ENCODE measurements around the gene ACAA2. TPM values are rescaled to one million over a fixed set of nuclear protein-coding genes. Genes with fewer than 3 reads are reported as not detected.

ACAA2 gene
- total and polyA plus RNA-seq, 2 experiments from 2014 or later = 91.1 to 126 TPM

DNA sequence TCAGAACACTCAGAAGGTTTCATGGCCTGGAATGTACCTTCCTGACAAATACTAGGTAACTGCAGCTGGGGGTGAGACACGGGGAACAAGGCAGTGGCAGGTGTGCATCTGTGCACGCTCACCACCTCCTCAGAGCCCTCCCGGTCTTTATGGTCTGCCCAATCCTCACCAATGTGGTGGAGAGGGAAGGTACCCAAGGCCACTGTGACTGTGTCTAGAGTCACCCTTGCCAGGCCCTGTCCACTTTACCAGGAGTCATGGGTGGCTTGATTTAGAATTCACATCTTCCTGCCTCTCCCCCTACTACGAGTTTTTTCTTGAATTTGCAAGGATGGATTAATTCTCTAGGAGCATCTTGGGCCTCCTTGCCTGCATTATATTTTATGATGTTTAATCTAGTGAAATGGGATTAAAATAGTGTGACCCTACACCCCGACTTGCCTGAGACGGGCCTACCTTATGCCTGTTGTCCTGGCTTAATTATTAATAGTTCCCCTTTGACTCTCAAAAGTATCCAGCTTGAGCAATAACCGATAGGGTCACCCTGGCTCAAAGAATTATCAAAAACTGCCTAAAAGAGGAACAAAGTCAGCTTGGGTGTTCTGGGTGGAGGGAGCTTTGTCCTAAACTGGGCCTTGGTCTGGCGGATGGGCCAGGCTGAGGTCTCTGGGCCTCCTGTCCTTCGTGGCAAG, 56.5 kb downstream of the ACAA2 start:
- Mint-ChIP-seq H3K27me3 (ENCODE audit: insufficient read depth, low read depth, poor library complexity) (peaks cover 13% of the 10 kb centered on the region), H3K27ac (no peak overlapping the region), H3K4me3 (no peak overlapping the region), H3K4me1 (peaks cover 28% of the 10 kb centered on the region), H3K36me3 (ENCODE audit: low read depth) (no peaks in the 10 kb centered on the region; the same call in 2 of the 3 replicates), H3K9me3 (no peaks in the 10 kb centered on the region; the same call in none of the 3 replicates)
- Histone ChIP-seq H3K79me2 (replicated peaks; ENCODE audit: insufficient read depth) (no peaks in the 10 kb centered on the region), H4K20me1 (replicated peaks; ENCODE audit: insufficient read depth) (no peaks in the 10 kb centered on the region), H3K36me3 (ENCODE audit: insufficient read depth) (no peaks in the 10 kb centered on the region), H3K4me1 (ENCODE audit: insufficient read depth) (peaks cover 13% of the 10 kb centered on the region; the same call in 1 of the 2 replicates), H3K9me2 (ENCODE audit: insufficient read depth) (no peaks in the 10 kb centered on the region), H3F3A (replicated peaks; ENCODE audit: low read depth) (0 out of 2 replicates have a peak, but pooled peaks cover 3% of the 10 kb centered on the region), H3K4me2 (no peak overlapping the region), H2AFZ (no peak overlapping the region), H3K4me3 (no peak overlapping the region), H3K27ac (ENCODE audit: low read depth) (no peak overlapping the region), H3K27me3 (ENCODE audit: insufficient read depth) (no peaks in the 10 kb centered on the region)
- DNase-seq (ENCODE audit: low spot score) (no peak), ATAC-seq (no peak)
- TF ChIP-seq EZH2phosphoT487 (IDR thresholded peaks at IDR 0.05; ENCODE audit: unreplicated experiment) (no peak), ZNF114 (CRISPR knock-in tag; IDR thresholded peaks at IDR 0.05) (no peak), CREB1 (CRISPR knock-in tag; IDR thresholded peaks at IDR 0.05; ENCODE audit: low read depth) (no peak), STAT1 (IDR thresholded peaks at IDR 0.05; ENCODE audit: unreplicated experiment) (no peak), ZNF331 (CRISPR knock-in tag; IDR thresholded peaks at IDR 0.05; ENCODE audit: low read depth) (no peak), POLR2AphosphoS5 (IDR thresholded peaks at IDR 0.05; ENCODE audit: low read depth) (no peak), EZH2 (IDR thresholded peaks at IDR 0.05; ENCODE audit: low read depth, unreplicated experiment) (no peak), JUNB (IDR thresholded peaks at IDR 0.05; ENCODE audit: unreplicated experiment) (no peak), NANOG (IDR thresholded peaks at IDR 0.05; ENCODE audit: borderline replicate concordance) (no peak)
- TF ChIP-seq, protein P1, sequence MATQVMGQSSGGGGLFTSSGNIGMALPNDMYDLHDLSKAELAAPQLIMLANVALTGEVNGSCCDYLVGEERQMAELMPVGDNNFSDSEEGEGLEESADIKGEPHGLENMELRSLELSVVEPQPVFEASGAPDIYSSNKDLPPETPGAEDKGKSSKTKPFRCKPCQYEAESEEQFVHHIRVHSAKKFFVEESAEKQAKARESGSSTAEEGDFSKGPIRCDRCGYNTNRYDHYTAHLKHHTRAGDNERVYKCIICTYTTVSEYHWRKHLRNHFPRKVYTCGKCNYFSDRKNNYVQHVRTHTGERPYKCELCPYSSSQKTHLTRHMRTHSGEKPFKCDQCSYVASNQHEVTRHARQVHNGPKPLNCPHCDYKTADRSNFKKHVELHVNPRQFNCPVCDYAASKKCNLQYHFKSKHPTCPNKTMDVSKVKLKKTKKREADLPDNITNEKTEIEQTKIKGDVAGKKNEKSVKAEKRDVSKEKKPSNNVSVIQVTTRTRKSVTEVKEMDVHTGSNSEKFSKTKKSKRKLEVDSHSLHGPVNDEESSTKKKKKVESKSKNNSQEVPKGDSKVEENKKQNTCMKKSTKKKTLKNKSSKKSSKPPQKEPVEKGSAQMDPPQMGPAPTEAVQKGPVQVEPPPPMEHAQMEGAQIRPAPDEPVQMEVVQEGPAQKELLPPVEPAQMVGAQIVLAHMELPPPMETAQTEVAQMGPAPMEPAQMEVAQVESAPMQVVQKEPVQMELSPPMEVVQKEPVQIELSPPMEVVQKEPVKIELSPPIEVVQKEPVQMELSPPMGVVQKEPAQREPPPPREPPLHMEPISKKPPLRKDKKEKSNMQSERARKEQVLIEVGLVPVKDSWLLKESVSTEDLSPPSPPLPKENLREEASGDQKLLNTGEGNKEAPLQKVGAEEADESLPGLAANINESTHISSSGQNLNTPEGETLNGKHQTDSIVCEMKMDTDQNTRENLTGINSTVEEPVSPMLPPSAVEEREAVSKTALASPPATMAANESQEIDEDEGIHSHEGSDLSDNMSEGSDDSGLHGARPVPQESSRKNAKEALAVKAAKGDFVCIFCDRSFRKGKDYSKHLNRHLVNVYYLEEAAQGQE (IDR thresholded peaks at IDR 0.05; ENCODE audit: unreplicated experiment) = no peak
- TF ChIP-seq, protein P2, sequence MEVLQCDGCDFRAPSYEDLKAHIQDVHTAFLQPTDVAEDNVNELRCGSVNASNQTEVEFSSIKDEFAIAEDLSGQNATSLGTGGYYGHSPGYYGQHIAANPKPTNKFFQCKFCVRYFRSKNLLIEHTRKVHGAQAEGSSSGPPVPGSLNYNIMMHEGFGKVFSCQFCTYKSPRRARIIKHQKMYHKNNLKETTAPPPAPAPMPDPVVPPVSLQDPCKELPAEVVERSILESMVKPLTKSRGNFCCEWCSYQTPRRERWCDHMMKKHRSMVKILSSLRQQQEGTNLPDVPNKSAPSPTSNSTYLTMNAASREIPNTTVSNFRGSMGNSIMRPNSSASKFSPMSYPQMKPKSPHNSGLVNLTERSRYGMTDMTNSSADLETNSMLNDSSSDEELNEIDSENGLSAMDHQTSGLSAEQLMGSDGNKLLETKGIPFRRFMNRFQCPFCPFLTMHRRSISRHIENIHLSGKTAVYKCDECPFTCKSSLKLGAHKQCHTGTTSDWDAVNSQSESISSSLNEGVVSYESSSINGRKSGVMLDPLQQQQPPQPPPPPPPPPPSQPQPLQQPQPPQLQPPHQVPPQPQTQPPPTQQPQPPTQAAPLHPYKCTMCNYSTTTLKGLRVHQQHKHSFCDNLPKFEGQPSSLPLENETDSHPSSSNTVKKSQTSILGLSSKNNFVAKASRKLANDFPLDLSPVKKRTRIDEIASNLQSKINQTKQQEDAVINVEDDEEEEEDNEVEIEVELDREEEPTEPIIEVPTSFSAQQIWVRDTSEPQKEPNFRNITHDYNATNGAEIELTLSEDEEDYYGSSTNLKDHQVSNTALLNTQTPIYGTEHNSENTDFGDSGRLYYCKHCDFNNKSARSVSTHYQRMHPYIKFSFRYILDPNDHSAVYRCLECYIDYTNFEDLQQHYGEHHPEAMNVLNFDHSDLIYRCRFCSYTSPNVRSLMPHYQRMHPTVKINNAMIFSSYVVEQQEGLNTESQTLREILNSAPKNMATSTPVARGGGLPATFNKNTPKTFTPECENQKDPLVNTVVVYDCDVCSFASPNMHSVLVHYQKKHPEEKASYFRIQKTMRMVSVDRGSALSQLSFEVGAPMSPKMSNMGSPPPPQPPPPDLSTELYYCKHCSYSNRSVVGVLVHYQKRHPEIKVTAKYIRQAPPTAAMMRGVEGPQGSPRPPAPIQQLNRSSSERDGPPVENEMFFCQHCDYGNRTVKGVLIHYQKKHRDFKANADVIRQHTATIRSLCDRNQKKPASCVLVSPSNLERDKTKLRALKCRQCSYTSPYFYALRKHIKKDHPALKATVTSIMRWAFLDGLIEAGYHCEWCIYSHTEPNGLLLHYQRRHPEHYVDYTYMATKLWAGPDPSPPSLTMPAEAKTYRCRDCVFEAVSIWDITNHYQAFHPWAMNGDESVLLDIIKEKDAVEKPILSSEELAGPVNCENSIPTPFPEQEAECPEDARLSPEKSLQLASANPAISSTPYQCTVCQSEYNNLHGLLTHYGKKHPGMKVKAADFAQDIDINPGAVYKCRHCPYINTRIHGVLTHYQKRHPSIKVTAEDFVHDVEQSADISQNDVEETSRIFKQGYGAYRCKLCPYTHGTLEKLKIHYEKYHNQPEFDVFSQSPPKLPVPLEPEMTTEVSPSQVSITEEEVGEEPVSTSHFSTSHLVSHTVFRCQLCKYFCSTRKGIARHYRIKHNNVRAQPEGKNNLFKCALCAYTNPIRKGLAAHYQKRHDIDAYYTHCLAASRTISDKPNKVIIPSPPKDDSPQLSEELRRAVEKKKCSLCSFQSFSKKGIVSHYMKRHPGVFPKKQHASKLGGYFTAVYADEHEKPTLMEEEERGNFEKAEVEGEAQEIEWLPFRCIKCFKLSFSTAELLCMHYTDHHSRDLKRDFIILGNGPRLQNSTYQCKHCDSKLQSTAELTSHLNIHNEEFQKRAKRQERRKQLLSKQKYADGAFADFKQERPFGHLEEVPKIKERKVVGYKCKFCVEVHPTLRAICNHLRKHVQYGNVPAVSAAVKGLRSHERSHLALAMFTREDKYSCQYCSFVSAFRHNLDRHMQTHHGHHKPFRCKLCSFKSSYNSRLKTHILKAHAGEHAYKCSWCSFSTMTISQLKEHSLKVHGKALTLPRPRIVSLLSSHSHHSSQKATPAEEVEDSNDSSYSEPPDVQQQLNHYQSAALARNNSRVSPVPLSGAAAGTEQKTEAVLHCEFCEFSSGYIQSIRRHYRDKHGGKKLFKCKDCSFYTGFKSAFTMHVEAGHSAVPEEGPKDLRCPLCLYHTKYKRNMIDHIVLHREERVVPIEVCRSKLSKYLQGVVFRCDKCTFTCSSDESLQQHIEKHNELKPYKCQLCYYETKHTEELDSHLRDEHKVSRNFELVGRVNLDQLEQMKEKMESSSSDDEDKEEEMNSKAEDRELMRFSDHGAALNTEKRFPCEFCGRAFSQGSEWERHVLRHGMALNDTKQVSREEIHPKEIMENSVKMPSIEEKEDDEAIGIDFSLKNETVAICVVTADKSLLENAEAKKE (CRISPR knock-in tag; IDR thresholded peaks at IDR 0.05) = no peak
- TF ChIP-seq, protein P3, sequence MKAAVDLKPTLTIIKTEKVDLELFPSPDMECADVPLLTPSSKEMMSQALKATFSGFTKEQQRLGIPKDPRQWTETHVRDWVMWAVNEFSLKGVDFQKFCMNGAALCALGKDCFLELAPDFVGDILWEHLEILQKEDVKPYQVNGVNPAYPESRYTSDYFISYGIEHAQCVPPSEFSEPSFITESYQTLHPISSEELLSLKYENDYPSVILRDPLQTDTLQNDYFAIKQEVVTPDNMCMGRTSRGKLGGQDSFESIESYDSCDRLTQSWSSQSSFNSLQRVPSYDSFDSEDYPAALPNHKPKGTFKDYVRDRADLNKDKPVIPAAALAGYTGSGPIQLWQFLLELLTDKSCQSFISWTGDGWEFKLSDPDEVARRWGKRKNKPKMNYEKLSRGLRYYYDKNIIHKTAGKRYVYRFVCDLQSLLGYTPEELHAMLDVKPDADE (IDR thresholded peaks at IDR 0.05) = no peak
- TF ChIP-seq, protein P4, sequence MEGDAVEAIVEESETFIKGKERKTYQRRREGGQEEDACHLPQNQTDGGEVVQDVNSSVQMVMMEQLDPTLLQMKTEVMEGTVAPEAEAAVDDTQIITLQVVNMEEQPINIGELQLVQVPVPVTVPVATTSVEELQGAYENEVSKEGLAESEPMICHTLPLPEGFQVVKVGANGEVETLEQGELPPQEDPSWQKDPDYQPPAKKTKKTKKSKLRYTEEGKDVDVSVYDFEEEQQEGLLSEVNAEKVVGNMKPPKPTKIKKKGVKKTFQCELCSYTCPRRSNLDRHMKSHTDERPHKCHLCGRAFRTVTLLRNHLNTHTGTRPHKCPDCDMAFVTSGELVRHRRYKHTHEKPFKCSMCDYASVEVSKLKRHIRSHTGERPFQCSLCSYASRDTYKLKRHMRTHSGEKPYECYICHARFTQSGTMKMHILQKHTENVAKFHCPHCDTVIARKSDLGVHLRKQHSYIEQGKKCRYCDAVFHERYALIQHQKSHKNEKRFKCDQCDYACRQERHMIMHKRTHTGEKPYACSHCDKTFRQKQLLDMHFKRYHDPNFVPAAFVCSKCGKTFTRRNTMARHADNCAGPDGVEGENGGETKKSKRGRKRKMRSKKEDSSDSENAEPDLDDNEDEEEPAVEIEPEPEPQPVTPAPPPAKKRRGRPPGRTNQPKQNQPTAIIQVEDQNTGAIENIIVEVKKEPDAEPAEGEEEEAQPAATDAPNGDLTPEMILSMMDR (conservative IDR thresholded peaks at IDR 0.05; ENCODE audit: low read depth in 2 of 2) = no peak

Measured in GM23338 (cell line).